DOHH2 (cell line): Measurements from ENCODE around the gene PIWIL4.
A peak's percentile ranks its signal among the peaks of the same experiment; 100 is the strongest.
"Not testable (repeated sequence)": the region's sequence is repeated elsewhere in the genome, so short reads cannot be mapped to it uniquely, and the experiment has no call there.

Experiments
- H3F3A ChIP-seq: fragments of 200-600 bp; sonication (generic), shearing (Covaris generic); 2 replicates; pipeline ENCODE4 v1.6.0; 2016; ENCODE audit warnings: antibody characterized with exemption, mild to moderate bottlenecking; ENCODE audit not compliant: control insufficient read depth, insufficient read depth
- H3K27ac ChIP-seq: fragments of 200-600 bp; sonication (generic); 2 replicates; pipeline ENCODE4 v1.5.1; 2014; ENCODE audit warnings: low read depth, mild to moderate bottlenecking, low read length, moderate library complexity
- H3K27me3 ChIP-seq: fragments of 200-600 bp; sonication (generic); 2 replicates; pipeline ENCODE4 v1.6.1; 2014; ENCODE audit warnings: mild to moderate bottlenecking, low read length, mixed read lengths; ENCODE audit not compliant: control insufficient read depth
- H3K36me3 ChIP-seq: fragments of 200-600 bp; sonication (generic); 2 replicates; pipeline ENCODE4 v1.6.1; 2014; ENCODE audit warnings: mild to moderate bottlenecking, low read length, moderate library complexity, mixed read lengths; ENCODE audit not compliant: control insufficient read depth
- H3K4me1 ChIP-seq: fragments of 200-600 bp; sonication (generic); 2 replicates; pipeline ENCODE4 v1.6.1; 2014; ENCODE audit warnings: mild to moderate bottlenecking, low read length, mixed read lengths; ENCODE audit not compliant: control insufficient read depth
- H3K4me2 ChIP-seq: fragments of 200-600 bp; sonication (generic); 2 replicates; pipeline ENCODE4 v1.6.0; 2014; ENCODE audit warnings: mild to moderate bottlenecking, low read length, moderate library complexity
- H3K4me3 ChIP-seq: fragments of 200-600 bp; sonication (generic); 2 replicates; pipeline ENCODE4 v1.5.1; 2014; ENCODE audit warnings: mild to moderate bottlenecking, low read length, mixed read lengths
- H3K79me2 ChIP-seq: fragments of 200-600 bp; sonication (generic); 2 replicates; pipeline ENCODE4 v1.6.1; 2014; ENCODE audit warnings: mild to moderate bottlenecking, low read length, mixed read lengths; ENCODE audit not compliant: control insufficient read depth
- H3K9me2 ChIP-seq: fragments of 200-600 bp; sonication (generic); replicated peaks from 2 replicates; pipeline ENCODE4 v1.6.1; 2014; ENCODE audit warnings: mild to moderate bottlenecking, low read length, mixed read lengths; ENCODE audit not compliant: control insufficient read depth
- H3K9me3 ChIP-seq: fragments of 200-600 bp; sonication (generic); 2 replicates; pipeline ENCODE4 v1.6.1; 2014; ENCODE audit warnings: antibody characterized with exemption, low read length, mixed read lengths; ENCODE audit not compliant: control insufficient read depth, insufficient read depth
- H4K20me1 ChIP-seq: fragments of 200-600 bp; sonication (generic); 2 replicates; pipeline ENCODE4 v1.6.0; 2014; ENCODE audit warnings: low read depth, mild to moderate bottlenecking, antibody characterized with exemption, low read length, moderate library complexity; ENCODE audit not compliant: control insufficient read depth, insufficient read depth
- CTCF ChIP-seq: fragments of 200-600 bp; sonication (generic); IDR thresholded peaks from one replicate; pipeline ENCODE4 v1.5.1; 2014; ENCODE audit warnings: antibody characterized with exemption, mild to moderate bottlenecking, low read depth, low read length; ENCODE audit not compliant: poor library complexity, severe bottlenecking
- EZH2phosphoT487 ChIP-seq: fragments of 200-600 bp; sonication (generic); IDR thresholded peaks from 2 replicates; pipeline ENCODE4 v1.6.1; 2017; ENCODE audit warnings: borderline replicate concordance, mild to moderate bottlenecking, antibody characterized with exemption, low read length, moderate library complexity, mixed read lengths

The PIWIL4 gene

GRCh38 chr11:94613120-94613519 is 46.0 kb downstream of the PIWIL4 start:
- no peak overlapping the region for H3K4me3 ChIP-seq
- H3K4me1 ChIP-seq = no peaks in the 10 kb centered on the region
- H3K27me3 ChIP-seq = no peaks in the 10 kb centered on the region
- no peaks in the 10 kb centered on the region for H3F3A ChIP-seq
- TF ChIP-seq EZH2phosphoT487 = no peak
- no peak for TF ChIP-seq CTCF
- H3K27ac ChIP-seq = no peak overlapping the region
- no peaks in the 10 kb centered on the region for H3K36me3 ChIP-seq
- H3K9me3 ChIP-seq = peaks cover 6% of the 10 kb centered on the region; the same call in 1 of the 2 replicates
- H3K4me2 ChIP-seq = no peak overlapping the region
- H3K79me2 ChIP-seq = no peaks in the 10 kb centered on the region
- H3K9me2 ChIP-seq = no peaks in the 10 kb centered on the region
- no peaks in the 10 kb centered on the region for H4K20me1 ChIP-seq

- no peaks in the 10 kb centered on the region for H3K79me2 ChIP-seq
- peaks cover 8% of the 10 kb centered on the region; the same call in 1 of the 2 replicates for H3K9me3 ChIP-seq
- H3K4me2 ChIP-seq = no peak overlapping the region
- no peaks in the 10 kb centered on the region for H3K4me1 ChIP-seq
- no peaks in the 10 kb centered on the region for H3K9me2 ChIP-seq
- H3K27ac ChIP-seq = no peak overlapping the region
- TF ChIP-seq CTCF = peak; percentile 71
- TF ChIP-seq EZH2phosphoT487 = no peak
- no peaks in the 10 kb centered on the region for H3K36me3 ChIP-seq
- H3K27me3 ChIP-seq = peaks cover 3% of the 10 kb centered on the region; the same call in 1 of the 2 replicates
- H3F3A ChIP-seq = no peaks in the 10 kb centered on the region
- H4K20me1 ChIP-seq = no peaks in the 10 kb centered on the region
- H3K4me3 ChIP-seq = no peak overlapping the region
Measured at GRCh38 chr11:94623120-94623735, 56.1 kb downstream of the PIWIL4 start.

DNA sequence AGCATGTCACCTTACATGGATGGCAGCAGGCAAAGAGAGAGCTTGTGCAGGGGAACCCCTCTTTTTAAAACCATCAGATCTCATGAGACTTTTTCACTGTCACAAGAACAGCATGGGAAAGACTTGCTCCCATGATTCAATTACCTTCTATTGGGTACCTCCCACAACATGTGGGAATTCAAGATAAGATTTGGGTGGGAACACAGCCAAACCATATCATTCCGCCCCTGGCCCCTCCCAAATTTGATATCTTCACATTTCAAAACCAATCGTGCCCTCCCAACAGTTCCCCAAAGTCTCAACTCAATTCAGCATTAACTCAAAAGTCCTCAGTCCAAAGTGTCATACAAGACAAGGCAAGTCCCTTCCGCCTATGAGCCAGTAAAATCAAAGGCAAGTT is 58.3 kb downstream of the PIWIL4 start:
- not testable (repeated sequence) for H3K79me2 ChIP-seq, H3K4me1 ChIP-seq, H3K9me2 ChIP-seq, H4K20me1 ChIP-seq, H3K36me3 ChIP-seq, H3F3A ChIP-seq, H3K9me3 ChIP-seq, H3K4me3 ChIP-seq, H3K27ac ChIP-seq, H3K27me3 ChIP-seq, H3K4me2 ChIP-seq

DNA sequence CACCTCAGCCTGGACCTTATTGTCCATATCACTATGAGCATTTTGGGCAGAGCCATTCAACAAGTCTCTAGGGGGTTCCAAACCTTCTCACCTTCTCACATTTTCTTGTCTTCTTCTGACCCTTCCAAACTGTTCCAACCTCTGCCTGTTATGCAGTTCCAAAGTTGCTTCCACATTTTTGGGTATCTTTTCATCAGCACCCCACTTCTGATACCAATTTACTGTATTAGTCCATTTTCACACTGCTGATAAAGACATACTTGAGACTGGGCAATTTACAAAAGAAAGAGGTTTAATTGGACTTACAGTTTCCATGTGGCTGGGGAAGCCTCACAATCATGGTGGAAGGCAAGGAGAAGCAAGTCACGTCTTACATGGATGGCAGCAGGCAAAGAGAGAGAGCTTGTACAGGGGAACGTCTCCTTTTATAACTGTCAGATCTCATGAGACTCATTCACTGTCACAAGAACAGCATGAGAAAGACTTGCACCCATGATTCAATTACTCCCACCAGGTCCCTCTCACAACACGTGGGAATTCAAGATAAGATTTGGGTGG is 59.9 kb downstream of the PIWIL4 start:
- not testable (repeated sequence) for H3K79me2 ChIP-seq, H3K9me3 ChIP-seq, H3K36me3 ChIP-seq, H3K4me2 ChIP-seq, H3K9me2 ChIP-seq, H3K27me3 ChIP-seq, H3K27ac ChIP-seq, H3K4me1 ChIP-seq, H3F3A ChIP-seq, H4K20me1 ChIP-seq, H3K4me3 ChIP-seq
